Measurements from ENCODE around the gene ANKHD1.

DNA sequence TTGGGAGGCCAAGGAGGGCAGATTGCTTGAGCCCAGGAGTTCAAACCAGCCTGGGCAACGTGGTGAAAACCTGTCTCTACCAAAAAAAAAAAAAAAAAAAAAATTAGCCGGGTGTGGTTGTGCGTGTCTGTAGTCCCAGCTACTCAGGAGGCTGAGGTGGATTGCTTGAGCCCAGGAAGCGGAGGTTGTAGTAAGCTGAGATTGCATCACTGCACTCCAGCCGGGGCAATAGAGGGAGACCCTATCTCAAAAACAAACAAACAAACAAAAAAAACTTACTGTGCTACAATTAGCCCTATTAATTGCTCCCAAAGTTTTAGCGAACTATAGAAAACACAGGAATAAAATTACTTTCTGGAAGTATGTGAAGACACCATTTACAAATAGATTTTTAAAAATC is 67.6 kb downstream of the ANKHD1 start:
- TF ChIP-seq, protein P1, sequence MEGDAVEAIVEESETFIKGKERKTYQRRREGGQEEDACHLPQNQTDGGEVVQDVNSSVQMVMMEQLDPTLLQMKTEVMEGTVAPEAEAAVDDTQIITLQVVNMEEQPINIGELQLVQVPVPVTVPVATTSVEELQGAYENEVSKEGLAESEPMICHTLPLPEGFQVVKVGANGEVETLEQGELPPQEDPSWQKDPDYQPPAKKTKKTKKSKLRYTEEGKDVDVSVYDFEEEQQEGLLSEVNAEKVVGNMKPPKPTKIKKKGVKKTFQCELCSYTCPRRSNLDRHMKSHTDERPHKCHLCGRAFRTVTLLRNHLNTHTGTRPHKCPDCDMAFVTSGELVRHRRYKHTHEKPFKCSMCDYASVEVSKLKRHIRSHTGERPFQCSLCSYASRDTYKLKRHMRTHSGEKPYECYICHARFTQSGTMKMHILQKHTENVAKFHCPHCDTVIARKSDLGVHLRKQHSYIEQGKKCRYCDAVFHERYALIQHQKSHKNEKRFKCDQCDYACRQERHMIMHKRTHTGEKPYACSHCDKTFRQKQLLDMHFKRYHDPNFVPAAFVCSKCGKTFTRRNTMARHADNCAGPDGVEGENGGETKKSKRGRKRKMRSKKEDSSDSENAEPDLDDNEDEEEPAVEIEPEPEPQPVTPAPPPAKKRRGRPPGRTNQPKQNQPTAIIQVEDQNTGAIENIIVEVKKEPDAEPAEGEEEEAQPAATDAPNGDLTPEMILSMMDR (IDR thresholded peaks at IDR 0.05): no peak
- TF ChIP-seq POLR2A (IDR thresholded peaks at IDR 0.05) (no peak), POLR2AphosphoS5 (IDR thresholded peaks at IDR 0.05) (no peak), EP300 (IDR thresholded peaks at IDR 0.05) (no peak)
